HG03354 (cell line): ENCODE data around the gene APOO.

ENCODE experiments used
- ATAC-seq: cut with Tn5 transposase; IDR thresholded peaks from one replicate; pipeline ENCODE4 v1.9.1; 2021; ENCODE audit warnings: mild to moderate bottlenecking; ENCODE audit not compliant: unreplicated experiment, poor library complexity, severe bottlenecking

The APOO gene

GRCh38 chrX:23907498-23908218 lies at the start of gene APOO, which contains the start of gene CXorf58:
Gene APOO, minus strand, starts transcription at chrX:23907938. Its CDS starts 236 bp downstream, at chrX:23907702.
Gene CXorf58, plus strand, starts transcription at chrX:23908006. Its CDS starts 2,297 bp downstream, at chrX:23910303.
- peak; percentile 91 for ATAC-seq

DNA sequence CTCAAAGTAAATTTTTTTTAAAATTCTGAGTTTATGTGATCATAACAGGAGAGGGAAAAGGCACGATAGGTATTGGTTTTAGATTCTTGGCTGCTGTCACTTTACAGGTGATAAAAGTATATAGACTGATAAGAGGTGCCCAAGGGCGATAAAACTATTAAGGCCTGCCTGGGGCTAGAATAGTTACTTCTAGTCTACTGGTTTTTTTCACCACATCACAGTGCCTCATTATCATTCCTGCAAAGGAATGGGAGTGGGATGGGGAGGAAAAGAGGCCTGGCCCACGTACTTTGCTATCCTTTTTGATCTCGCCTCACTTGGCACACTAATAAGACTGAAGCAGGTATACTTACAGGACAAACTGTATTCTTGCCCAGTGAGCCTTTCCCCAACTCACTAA lies 46.7 kb upstream of the APOO start:
- no peak for ATAC-seq

DNA sequence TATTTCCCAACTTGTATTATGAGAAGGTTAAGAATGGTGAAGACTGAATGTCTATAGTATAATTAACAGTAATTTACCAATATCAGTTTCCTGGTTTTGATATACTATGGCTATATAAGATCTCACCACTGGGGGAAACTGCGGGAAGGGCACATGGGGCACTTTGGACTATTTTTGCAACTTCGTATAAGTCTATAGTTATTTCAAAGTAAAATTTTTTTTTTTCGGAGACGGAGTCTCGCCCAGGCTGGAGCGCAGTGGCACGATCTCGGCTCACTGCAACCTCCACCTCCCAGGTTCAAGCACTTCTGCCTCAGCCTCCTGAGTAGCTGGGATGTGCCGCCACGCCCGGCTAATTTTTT lies 46.2 kb upstream of the APOO start:
- no peak for ATAC-seq

DNA sequence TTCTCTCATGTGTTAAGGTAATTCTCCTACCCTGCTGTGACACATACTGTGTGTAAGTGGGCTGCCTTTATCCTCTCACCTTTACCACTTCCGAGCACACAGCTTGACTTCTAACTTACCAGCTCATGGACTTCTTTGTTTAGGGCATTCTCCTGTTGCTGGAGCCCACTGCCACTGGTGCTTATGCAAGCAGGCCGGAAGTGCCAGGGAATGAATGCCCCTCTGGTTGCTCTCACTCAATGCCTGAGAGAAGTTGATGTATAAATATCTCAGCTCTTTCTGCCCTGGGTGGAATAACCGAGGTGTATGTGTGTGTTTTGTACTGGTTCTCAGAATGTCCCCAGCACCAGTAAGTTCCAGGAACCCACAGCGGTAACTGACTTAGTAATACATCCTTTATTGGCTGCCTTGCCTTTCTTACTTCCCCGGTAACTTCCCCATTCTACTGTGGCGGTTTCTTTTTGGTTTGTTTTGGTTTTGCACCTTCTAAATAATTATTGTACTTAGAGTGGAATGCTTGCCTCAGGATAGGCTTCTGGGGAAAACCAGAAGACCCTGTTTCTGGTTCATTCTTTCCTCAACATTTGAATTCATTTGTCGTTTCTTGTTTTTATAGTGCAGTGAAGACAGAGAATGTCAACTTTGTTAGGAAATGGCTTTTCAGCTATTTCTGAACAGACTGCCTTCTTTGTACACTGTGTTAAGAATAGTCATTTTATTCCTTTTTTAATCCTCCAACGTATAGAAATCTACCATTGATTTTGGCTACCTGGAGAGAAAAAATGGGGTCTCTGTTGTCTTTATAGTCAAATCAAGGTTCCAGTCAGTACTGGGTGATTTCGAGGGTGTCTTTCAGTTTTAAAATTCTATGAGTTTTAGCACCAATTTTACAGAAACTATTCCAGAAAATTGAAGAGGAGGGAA lies 45.5 kb upstream of the APOO start:
- peak; percentile 95 for ATAC-seq

DNA sequence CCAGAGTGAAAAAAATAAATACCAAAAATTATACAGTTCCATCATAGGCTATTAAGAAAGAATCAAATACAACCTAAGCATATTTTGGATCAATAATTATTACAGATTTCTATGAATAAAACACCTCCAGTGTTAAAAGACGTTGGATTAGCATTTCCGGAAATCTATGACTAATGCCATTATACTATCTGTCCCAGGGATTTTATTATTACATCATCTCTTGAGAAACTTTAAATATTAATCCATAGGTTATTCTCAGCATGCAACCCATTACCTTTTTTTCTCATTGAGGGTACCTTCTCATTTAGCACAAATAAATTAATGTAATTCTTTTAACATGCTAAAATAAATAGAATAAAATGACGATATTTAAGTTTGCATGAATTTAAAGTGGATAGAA lies 44.7 kb upstream of the APOO start:
- no peak for ATAC-seq

DNA sequence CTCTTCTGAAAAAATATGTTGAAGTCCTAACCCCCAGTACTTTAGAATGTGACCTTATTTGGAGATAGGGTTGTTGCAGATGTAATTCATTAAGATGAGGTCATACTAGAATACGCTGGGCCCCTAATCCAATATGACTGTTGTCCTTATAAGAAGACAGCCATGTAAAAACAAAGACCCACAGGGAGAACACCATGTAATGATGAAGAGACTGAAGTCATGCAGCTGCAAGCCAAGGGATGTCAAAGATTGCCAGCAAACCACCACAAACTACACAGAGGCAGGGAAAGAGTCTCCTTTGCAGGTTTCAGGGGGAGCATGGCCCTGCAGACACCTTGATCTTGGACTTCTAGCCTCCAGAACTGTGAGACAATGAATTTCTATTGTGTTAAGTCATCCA lies 37.5 kb upstream of the APOO start:
- ATAC-seq, result no peak

DNA sequence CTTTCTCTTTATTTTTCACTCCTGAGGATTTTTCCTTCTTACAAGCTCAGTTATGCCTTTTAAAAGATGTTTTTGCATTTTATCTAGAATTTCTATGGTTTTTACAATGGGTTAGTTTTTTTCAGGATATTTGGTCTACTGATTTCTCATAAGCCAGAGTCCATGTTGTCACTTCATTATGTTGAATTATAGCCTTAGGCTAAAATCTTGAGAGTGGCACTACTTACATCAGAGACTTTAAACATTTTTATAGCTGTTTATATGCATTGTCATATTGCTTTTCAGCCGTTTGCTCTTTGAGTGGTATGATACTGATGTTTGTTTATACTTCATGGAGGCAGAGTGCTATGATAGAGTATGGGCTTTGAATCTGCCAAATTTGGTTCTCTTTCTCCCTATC lies 36.5 kb upstream of the APOO start:
- ATAC-seq, result no peak

DNA sequence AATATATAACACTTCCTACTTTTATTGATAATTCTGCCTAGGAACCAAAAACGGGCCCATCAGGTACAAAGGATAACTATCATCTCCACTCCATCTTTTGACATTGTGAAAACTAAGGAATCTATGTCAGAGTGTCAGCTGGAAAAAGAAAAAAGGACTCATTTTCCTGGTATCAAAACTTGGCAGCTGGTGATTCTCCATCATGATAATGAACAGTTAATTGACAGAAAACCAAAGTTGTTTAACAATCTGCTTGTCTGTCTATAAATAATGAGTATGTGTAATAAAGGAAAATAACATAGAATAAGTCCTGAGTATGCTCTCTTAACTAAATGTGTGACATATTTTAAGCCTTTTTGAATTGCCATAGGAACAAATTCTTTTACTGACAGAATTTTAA lies 31.5 kb upstream of the APOO start:
- ATAC-seq, result no peak

DNA sequence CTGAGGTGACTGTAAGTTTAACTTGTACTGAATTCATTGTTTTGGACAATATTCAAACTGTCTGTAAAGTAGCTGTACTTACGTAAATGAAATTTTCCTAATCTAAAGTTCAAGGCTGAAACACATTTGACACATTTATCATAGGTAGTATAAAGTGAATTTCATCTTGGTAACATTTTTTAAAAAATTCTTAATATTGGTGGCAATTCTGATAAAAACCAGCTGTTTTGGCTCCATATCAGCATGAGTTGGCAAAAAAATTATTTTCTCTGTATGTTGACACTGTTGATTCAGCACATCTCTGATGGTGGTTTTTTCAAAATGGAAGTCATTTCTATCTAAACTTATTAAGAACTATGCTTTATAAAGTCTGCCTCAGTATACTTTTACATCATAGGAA lies 31.0 kb upstream of the APOO start:
- ATAC-seq, result no peak

DNA sequence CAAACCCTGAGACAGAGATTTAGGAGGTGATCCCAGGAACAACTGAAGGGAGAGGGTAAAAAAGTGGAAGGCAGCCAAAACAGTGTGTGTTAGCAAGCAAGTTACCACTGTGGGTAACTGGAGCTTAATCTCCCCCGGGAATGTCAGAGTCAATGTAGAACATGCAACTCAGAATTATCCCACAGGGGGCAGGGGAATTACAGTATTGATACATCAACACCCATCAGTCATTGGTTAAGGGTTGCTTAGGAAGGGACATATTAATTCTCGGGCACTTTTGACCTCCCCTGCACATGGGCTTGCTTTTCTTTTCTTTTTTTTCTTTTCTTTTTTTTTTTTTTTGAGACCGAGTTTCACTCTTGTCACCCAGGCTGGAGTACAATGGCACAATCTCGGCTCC lies 29.4 kb upstream of the APOO start:
- ATAC-seq, result no peak

DNA sequence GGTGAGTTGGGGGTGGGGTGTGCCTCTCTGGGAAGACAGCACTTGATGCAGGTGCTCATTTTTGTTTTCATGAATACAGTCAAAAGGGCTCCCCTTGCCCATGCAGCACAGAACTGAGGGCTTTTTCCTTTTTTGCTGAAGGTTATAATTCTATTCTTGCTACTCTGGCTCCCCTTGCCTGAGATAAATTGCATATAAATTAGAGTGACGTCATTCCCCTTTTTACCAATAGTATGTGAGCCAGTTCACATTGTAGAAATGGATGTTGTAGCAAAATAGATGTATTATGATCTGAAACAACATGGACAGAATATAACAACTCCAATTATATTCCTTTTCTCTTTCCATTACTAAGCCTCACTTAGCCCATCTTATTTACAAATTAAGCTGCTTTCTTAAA lies 28.4 kb upstream of the APOO start:
- no peak for ATAC-seq

DNA sequence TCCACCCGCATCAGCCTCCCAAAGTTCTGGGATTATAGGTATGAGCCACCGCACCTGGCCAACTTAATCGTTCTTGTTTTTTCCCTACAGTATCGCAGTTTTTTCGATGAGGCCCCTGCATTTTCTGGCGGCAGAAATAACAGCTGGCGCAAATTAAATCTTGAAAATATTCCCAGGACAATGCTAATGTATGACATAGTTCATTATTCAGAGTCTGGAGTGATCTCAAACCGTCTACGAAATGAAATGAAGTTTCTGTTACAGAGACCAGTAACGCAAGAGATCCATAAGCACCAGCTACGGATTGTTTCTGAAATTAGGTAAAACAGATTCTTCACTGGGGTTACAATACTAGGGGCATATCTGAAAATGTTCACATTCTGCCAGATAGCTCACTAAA lies 27.4 kb upstream of the APOO start:
- no peak for ATAC-seq

GRCh38 chrX:23932046-23932445 lies 24.3 kb upstream of the APOO start:
- no peak for ATAC-seq

GRCh38 chrX:23930894-23931604 lies 23.3 kb upstream of the APOO start:
- ATAC-seq, result no peak

- no peak for ATAC-seq
These were observed 18.3 kb upstream of the APOO start for GRCh38 chrX:23926015-23926414.

GRCh38 chrX:23919706-23920320 lies 12.1 kb upstream of the APOO start:
- no peak for ATAC-seq

DNA sequence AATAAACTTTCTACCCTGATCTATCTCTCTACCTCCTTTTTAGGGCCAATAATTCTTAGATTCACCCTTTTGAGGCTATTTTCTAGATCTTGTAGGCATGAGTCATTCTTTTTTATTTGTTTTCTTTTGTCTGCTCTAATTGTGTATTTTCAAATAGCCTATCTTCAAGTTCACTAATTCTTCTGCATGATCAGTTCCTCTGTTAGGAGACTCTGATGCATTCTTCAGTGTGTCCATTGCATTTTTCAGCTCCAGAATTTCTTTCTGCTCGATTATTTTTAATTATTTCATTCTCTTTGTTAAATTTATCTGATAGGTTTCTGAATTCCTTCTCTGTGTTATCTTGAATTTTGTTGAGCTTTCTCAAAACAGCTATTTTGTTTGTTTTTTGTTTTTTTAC lies 11.4 kb upstream of the APOO start:
- ATAC-seq, result no peak

- ATAC-seq, result no peak
These were observed 3.5 kb upstream of the APOO start for GRCh38 chrX:23911126-23911835.

DNA sequence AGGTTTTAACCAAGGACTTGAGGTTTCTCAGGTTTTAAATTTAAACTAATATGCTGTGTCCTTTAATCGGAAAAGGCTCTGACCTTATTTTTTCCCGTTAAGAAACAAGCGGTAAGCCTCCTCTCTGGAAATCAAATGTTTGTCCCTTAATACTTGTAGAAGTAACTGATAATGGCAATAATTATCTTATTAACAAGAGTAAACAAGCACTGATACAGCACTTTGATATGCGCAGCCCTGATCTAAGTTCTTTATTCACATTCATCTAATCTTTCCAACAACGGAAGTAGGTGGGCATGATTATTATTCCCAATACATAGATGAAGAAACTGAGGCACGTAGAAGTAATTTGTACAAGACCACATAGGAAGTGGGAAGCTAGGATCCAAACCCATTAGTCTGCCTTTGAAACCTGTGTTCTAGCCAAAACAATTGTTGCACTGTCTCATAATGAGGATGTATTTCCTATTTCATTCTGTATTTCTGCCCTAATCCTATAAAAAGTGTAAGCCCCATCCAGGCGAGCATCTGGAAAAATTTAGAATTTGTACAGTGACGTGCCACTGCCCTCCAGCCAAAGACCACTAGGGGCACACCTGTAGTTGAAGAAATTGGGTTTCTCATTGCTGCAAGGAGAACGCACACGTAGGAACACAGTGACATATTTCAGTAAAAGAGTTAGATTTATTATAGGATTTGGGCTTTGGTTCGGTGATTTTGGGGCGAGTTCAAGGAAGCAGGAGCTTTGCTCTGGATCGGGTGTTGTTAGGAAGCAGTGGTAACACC lies 674 bp upstream of the APOO start:
- peak; percentile 20 for ATAC-seq
